RPMI7951 (cell line): ENCODE results near the gene MRPS26. TPM values are rescaled to one million over a fixed set of nuclear protein-coding genes. Genes with fewer than 3 reads are reported as not detected.
"Not testable (repeated sequence)": the region's sequence is repeated elsewhere in the genome, so short reads cannot be mapped to it uniquely, and the experiment has no call there.

Source experiments
- DNase-seq: peaks from one replicate; pipeline ENCODE4 v3.0.0-alpha.2; 2012; ENCODE audit warnings: low read depth
- total RNA-seq: library from RNA; depleted of rRNA; stranded (reverse); fragments of >200 nt; shearing (Covaris generic); gene quantifications from 2 replicates; pipeline ENCODE4 v1.2.3, GENCODE V29; 2014; rRNA removed

MRPS26 gene
- total RNA-seq, 1 experiment from 2014 or later = 84.9 TPM

GRCh38 chr20:3074812-3075211 is 29.0 kb downstream of the MRPS26 start:
- no peak for DNase-seq

- DNase-seq = not testable (repeated sequence)
Measured at GRCh38 chr20:3075315-3075714, 29.5 kb downstream of the MRPS26 start.

- no peak for DNase-seq
Measured at GRCh38 chr20:3077618-3078134, 31.8 kb downstream of the MRPS26 start.

GRCh38 chr20:3080939-3081388 is 35.1 kb downstream of the MRPS26 start:
- DNase-seq = peak; percentile 82

GRCh38 chr20:3081641-3082040 is 35.8 kb downstream of the MRPS26 start:
- DNase-seq = no peak

- no peak for DNase-seq
Measured at GRCh38 chr20:3082306-3082951, 36.6 kb downstream of the MRPS26 start.

- DNase-seq = no peak
Measured at GRCh38 chr20:3082955-3083952, 37.4 kb downstream of the MRPS26 start.

GRCh38 chr20:3084283-3084985 is 38.6 kb downstream of the MRPS26 start, which contains the start of gene AVP:
TSS of gene AVP (minus strand) at chr20:3084724. CDS start at chr20:3084674, 50 bp downstream.
- DNase-seq = no peak

- no peak for DNase-seq
Measured at GRCh38 chr20:3084986-3085360, 39.1 kb downstream of the MRPS26 start.

- DNase-seq = no peak
Measured at GRCh38 chr20:3085571-3086072, 39.8 kb downstream of the MRPS26 start.

- DNase-seq = no peak
Measured at GRCh38 chr20:3088031-3088430, 42.2 kb downstream of the MRPS26 start.

- no peak for DNase-seq
Measured at GRCh38 chr20:3090565-3090964, 44.7 kb downstream of the MRPS26 start.

GRCh38 chr20:3092611-3093379 is 46.9 kb downstream of the MRPS26 start:
- no peak for DNase-seq

- no peak for DNase-seq
Measured at GRCh38 chr20:3093861-3094361, 48.1 kb downstream of the MRPS26 start.

- no peak for DNase-seq
Measured at GRCh38 chr20:3094848-3095629, 49.2 kb downstream of the MRPS26 start.

Other genes starting within 250 kb of the MRPS26 start
- gene CPXM1, start 245.4 kb upstream of the MRPS26 start, total RNA-seq = not detected in 2 replicates
- not detected in 2 replicates for gene C20orf141, start 231.1 kb upstream of the MRPS26 start, total RNA-seq
- not detected in 2 replicates for gene TMEM239, start 229.7 kb upstream of the MRPS26 start, total RNA-seq
- 18.9 and 31.5 TPM in 2 replicates for gene PCED1A, start 205.4 kb upstream of the MRPS26 start, total RNA-seq
- gene VPS16, start 205.3 kb upstream of the MRPS26 start, total RNA-seq = 58.4 and 63.7 TPM in 2 replicates
- gene PTPRA, start 172.6 kb upstream of the MRPS26 start, total RNA-seq = 57.7 and 67.8 TPM in 2 replicates
- gene GNRH2, start 2.4 kb upstream of the MRPS26 start, total RNA-seq = not detected in 2 replicates
- not detected in 2 replicates for gene OXT, start 25.6 kb downstream of the MRPS26 start, total RNA-seq
- gene AVP, start 38.7 kb downstream of the MRPS26 start, total RNA-seq = not detected in 2 replicates
- gene FASTKD5, start 113.8 kb downstream of the MRPS26 start, total RNA-seq = 22.0 and 24.0 TPM in 2 replicates
- gene UBOX5, start 113.8 kb downstream of the MRPS26 start, total RNA-seq = 6.4 and 6.5 TPM in 2 replicates
- gene LZTS3, start 127.5 kb downstream of the MRPS26 start, total RNA-seq = 1.4 and 3.4 TPM in 2 replicates
- 37.6 and 43.5 TPM in 2 replicates for gene DDRGK1, start 158.6 kb downstream of the MRPS26 start, total RNA-seq
- gene ITPA, start 163.4 kb downstream of the MRPS26 start, total RNA-seq = 112 and 137 TPM in 2 replicates
- gene SLC4A11, start 193.1 kb downstream of the MRPS26 start, total RNA-seq = 0.60 and 0.68 TPM in 2 replicates